Neural cell (in vitro differentiated cells): ENCODE results near the gene BICC1. TPM values are rescaled to one million over a fixed set of nuclear protein-coding genes. Genes with fewer than 3 reads are reported as not detected.

Experiments used
- H2AFZ ChIP-seq: fragments of 200-600, 300-800 bp; sonication (generic), shearing (Covaris generic); 2 replicates; pipeline ENCODE4 v1.6.0; 2014; ENCODE audit warnings: low read depth, mild to moderate bottlenecking, antibody characterized with exemption, low read length, moderate library complexity
- H3F3A ChIP-seq: fragments of 200-600 bp; shearing (Covaris generic); 2 replicates; pipeline ENCODE4 v1.6.1; 2016; ENCODE audit warnings: mild to moderate bottlenecking, moderate library complexity, mixed read lengths, antibody characterized with exemption, low read length; ENCODE audit not compliant: insufficient read depth, poor library complexity, severe bottlenecking
- H3K27ac ChIP-seq: fragments of 200-600, 300-800 bp; sonication (generic), shearing (Covaris generic); 2 replicates; pipeline ENCODE4 v1.5.1; 2014; ENCODE audit warnings: mild to moderate bottlenecking, low read length, moderate library complexity
- H3K27me3 ChIP-seq: fragments of 300-800, 200-600 bp; sonication (generic), shearing (Covaris generic); 2 replicates; pipeline ENCODE4 v1.6.0; 2014; ENCODE audit warnings: mild to moderate bottlenecking, low read depth, low read length, moderate library complexity; ENCODE audit not compliant: insufficient read depth
- H3K36me3 ChIP-seq: fragments of 300-800, 200-600 bp; sonication (generic), shearing (Covaris generic); 2 replicates; pipeline ENCODE4 v1.5.1; 2014; ENCODE audit warnings: mild to moderate bottlenecking, antibody characterized with exemption, low read length, moderate library complexity; ENCODE audit not compliant: insufficient read depth
- H3K4me2 ChIP-seq: fragments of 300-800, 200-600 bp; sonication (generic), shearing (Covaris generic); 2 replicates; pipeline ENCODE4 v1.6.0; 2014; ENCODE audit warnings: mild to moderate bottlenecking, low read length
- H3K4me3 ChIP-seq: fragments of 300-800, 200-600 bp; sonication (generic), shearing (Covaris generic); 2 replicates; pipeline ENCODE4 v1.5.1; 2014; ENCODE audit warnings: mild to moderate bottlenecking, low read length, moderate library complexity
- H3K79me2 ChIP-seq: fragments of 200-600 bp; shearing (Covaris generic); replicated peaks from 2 replicates; pipeline ENCODE4 v1.6.0; 2014; ENCODE audit warnings: mild to moderate bottlenecking, low read length, moderate library complexity; ENCODE audit not compliant: insufficient read depth
- H3K9ac ChIP-seq: fragments of 300-800, 200-600 bp; sonication (generic), shearing (Covaris generic); 2 replicates; pipeline ENCODE4 v1.6.1; 2016; ENCODE audit warnings: mild to moderate bottlenecking, low read length, mixed read lengths
- H3K9me2 ChIP-seq: fragments of 200-600 bp; shearing (Covaris generic); 2 replicates; pipeline ENCODE4 v1.6.1; 2016; ENCODE audit warnings: mild to moderate bottlenecking, low read length, mixed read lengths; ENCODE audit not compliant: insufficient read depth
- H3K9me3 ChIP-seq: fragments of 200-600, 300-800 bp; sonication (generic), shearing (Covaris generic); 2 replicates; pipeline ENCODE4 v1.6.1; 2016; ENCODE audit warnings: mild to moderate bottlenecking, mixed run types, low read length, moderate library complexity, mixed read lengths
- H4K20me1 ChIP-seq: fragments of 200-600 bp; shearing (Covaris generic); 2 replicates; pipeline ENCODE4 v1.6.1; 2016; ENCODE audit warnings: mild to moderate bottlenecking, mixed run types; ENCODE audit not compliant: insufficient read depth
- CTCF ChIP-seq: fragments of 450-650 bp; IDR thresholded peaks from 2 replicates; pipeline ENCODE4 v1.5.1; 2014; ENCODE audit warnings: antibody characterized with exemption, mild to moderate bottlenecking, moderate library complexity; ENCODE audit not compliant: poor library complexity, severe bottlenecking
- EP300 ChIP-seq: fragments of 450-650 bp; conservative IDR thresholded peaks from 2 replicates; pipeline ENCODE4 v1.6.1; 2014; ENCODE audit warnings: antibody characterized with exemption, mild to moderate bottlenecking, moderate library complexity; ENCODE audit not compliant: poor library complexity, severe bottlenecking
- EZH2 ChIP-seq: fragments of 200-600, 300-800 bp; shearing (Covaris generic), sonication (generic); IDR thresholded peaks from 2 replicates; pipeline ENCODE4 v1.6.1; 2014; ENCODE audit warnings: antibody characterized with exemption, low read length, borderline replicate concordance, mild to moderate bottlenecking; ENCODE audit not compliant: insufficient read depth, poor library complexity, severe bottlenecking
- MXI1 ChIP-seq: fragments of 450-650 bp; conservative IDR thresholded peaks from 2 replicates; pipeline ENCODE4 v1.6.1; 2014; ENCODE audit warnings: antibody characterized with exemption, mild to moderate bottlenecking; ENCODE audit not compliant: poor library complexity, severe bottlenecking
- POLR2AphosphoS5 ChIP-seq: IDR thresholded peaks from 2 replicates; pipeline ENCODE4 v1.6.1; 2012
- RAD21 ChIP-seq: fragments of 450-650 bp; conservative IDR thresholded peaks from 2 replicates; pipeline ENCODE4 v1.6.1; 2014; ENCODE audit warnings: antibody characterized with exemption, mild to moderate bottlenecking, moderate library complexity
- SMC3 ChIP-seq: fragments of 450-650 bp; conservative IDR thresholded peaks from 2 replicates; pipeline ENCODE4 v1.6.1; 2014; ENCODE audit warnings: antibody characterized with exemption, mild to moderate bottlenecking, moderate library complexity; ENCODE audit not compliant: poor library complexity
- TAF1 ChIP-seq: IDR thresholded peaks from 2 replicates; pipeline ENCODE4 v1.6.1; 2012; ENCODE audit warnings: low read depth
- polyA plus RNA-seq: library from polyadenylated mRNA; depleted of rRNA; stranded (reverse); fragments of >200 nt; gene quantifications from 2 replicates; pipeline ENCODE4 v1.2.3, GENCODE V29; 2014
- TF ChIP-seq, protein P1 (sequence below): IDR thresholded peaks from 2 replicates; pipeline ENCODE4 v1.6.1; 2012; ENCODE audit warnings: borderline replicate concordance

BICC1 gene
- polyA plus RNA-seq, 1 donor from 2014 or later = 7.6 TPM

DNA sequence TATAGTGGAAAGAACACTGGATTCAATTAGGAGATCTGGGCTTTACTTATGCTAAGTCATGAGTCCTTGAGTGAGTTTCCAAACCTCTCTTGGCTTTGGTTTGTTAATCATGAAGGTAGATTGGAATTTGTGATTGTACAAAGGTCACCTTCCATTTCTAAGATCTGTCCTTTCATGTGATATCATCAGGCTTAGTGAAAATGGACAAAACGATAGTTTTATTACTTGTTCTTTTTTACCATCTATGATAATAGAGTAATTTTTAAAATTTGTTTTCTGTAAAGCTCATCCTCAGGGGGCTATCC is 309.0 kb downstream of the BICC1 start:
- H3K79me2 ChIP-seq = no peaks in the 10 kb centered on the region
- no peaks in the 10 kb centered on the region for H3K9me3 ChIP-seq
- TF ChIP-seq, protein P1, sequence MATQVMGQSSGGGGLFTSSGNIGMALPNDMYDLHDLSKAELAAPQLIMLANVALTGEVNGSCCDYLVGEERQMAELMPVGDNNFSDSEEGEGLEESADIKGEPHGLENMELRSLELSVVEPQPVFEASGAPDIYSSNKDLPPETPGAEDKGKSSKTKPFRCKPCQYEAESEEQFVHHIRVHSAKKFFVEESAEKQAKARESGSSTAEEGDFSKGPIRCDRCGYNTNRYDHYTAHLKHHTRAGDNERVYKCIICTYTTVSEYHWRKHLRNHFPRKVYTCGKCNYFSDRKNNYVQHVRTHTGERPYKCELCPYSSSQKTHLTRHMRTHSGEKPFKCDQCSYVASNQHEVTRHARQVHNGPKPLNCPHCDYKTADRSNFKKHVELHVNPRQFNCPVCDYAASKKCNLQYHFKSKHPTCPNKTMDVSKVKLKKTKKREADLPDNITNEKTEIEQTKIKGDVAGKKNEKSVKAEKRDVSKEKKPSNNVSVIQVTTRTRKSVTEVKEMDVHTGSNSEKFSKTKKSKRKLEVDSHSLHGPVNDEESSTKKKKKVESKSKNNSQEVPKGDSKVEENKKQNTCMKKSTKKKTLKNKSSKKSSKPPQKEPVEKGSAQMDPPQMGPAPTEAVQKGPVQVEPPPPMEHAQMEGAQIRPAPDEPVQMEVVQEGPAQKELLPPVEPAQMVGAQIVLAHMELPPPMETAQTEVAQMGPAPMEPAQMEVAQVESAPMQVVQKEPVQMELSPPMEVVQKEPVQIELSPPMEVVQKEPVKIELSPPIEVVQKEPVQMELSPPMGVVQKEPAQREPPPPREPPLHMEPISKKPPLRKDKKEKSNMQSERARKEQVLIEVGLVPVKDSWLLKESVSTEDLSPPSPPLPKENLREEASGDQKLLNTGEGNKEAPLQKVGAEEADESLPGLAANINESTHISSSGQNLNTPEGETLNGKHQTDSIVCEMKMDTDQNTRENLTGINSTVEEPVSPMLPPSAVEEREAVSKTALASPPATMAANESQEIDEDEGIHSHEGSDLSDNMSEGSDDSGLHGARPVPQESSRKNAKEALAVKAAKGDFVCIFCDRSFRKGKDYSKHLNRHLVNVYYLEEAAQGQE = no peak
- TF ChIP-seq MXI1 = no peak
- no peak for TF ChIP-seq RAD21
- TF ChIP-seq TAF1 = no peak
- TF ChIP-seq EP300 = no peak
- TF ChIP-seq SMC3 = no peak
- no peak for TF ChIP-seq CTCF
- TF ChIP-seq POLR2AphosphoS5 = no peak
- no peak for TF ChIP-seq EZH2
- H3K36me3 ChIP-seq = no peaks in the 10 kb centered on the region
- H3K9ac ChIP-seq = no peak overlapping the region
- H3K9me2 ChIP-seq = no peaks in the 10 kb centered on the region
- no peak overlapping the region for H3K27ac ChIP-seq
- no peak overlapping the region for H3K4me2 ChIP-seq
- no peak overlapping the region for H2AFZ ChIP-seq
- H3F3A ChIP-seq = no peaks in the 10 kb centered on the region
- no peaks in the 10 kb centered on the region for H3K27me3 ChIP-seq
- no peaks in the 10 kb centered on the region for H4K20me1 ChIP-seq
- H3K4me3 ChIP-seq = no peak overlapping the region

DNA sequence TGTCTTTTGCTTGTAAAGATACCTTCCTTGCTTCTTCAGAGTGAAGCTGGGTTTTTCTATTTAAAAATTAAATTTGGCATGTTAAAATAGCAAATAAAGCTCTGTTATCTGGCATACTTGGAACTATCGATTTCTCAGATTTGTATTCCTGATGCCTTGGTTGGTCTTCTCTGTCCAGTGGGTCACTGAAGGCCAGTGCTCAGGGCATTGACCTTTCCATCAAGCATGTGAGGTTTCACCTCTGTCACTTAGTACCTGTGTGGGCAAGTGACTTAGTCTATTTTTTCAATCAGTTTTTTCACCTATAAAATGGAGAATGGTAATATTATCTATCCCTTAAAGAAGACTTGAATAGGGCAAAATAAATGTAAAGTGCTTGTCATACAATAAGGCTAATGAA is 311.3 kb downstream of the BICC1 start:
- Histone ChIP-seq H3K27ac (no peak overlapping the region), H3K27me3 (no peaks in the 10 kb centered on the region), H3K9ac (no peak overlapping the region), H3F3A (no peaks in the 10 kb centered on the region), H3K79me2 (no peaks in the 10 kb centered on the region), H3K9me2 (no peaks in the 10 kb centered on the region), H3K4me3 (no peak overlapping the region), H4K20me1 (no peaks in the 10 kb centered on the region), H3K4me2 (no peak overlapping the region), H3K36me3 (no peaks in the 10 kb centered on the region), H2AFZ (no peak overlapping the region), H3K9me3 (no peaks in the 10 kb centered on the region)
- TF ChIP-seq MXI1 = no peak
- no peak for TF ChIP-seq EZH2
- no peak for TF ChIP-seq TAF1
- no peak for TF ChIP-seq RAD21
- no peak for TF ChIP-seq CTCF
- TF ChIP-seq, protein P1 = no peak
- no peak for TF ChIP-seq POLR2AphosphoS5
- no peak for TF ChIP-seq SMC3
- TF ChIP-seq EP300 = no peak
